ENCODE results near the gene SAMD11.

Gene SAMD11

GRCh38 chr1:916173-917075 lies 7.3 kb upstream of the SAMD11 start:
- DNase-seq (ENCODE audit: low read depth in 2 of 2) = no peak

DNA sequence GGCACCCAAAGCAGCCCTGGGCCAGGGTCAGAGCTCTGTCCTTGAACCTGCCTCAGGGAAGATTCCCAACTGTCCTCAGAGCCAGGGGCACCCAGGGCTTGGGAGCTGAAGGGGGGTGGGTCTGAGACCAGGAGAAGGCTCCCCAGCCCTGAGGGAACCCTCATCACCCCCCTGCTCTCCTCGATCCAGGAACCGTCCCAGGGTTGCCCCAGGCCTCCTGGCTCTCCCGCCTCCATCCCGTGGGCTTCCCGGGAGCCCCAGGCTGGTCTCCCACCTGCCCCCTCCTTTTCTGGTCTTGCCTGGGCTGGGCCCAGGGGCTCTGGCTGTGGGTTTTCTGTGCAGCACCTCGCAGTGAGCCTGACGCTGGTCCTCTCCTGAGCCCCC lies 6.7 kb upstream of the SAMD11 start:
- no peak for DNase-seq (ENCODE audit: low read depth in 2 of 2)

DNA sequence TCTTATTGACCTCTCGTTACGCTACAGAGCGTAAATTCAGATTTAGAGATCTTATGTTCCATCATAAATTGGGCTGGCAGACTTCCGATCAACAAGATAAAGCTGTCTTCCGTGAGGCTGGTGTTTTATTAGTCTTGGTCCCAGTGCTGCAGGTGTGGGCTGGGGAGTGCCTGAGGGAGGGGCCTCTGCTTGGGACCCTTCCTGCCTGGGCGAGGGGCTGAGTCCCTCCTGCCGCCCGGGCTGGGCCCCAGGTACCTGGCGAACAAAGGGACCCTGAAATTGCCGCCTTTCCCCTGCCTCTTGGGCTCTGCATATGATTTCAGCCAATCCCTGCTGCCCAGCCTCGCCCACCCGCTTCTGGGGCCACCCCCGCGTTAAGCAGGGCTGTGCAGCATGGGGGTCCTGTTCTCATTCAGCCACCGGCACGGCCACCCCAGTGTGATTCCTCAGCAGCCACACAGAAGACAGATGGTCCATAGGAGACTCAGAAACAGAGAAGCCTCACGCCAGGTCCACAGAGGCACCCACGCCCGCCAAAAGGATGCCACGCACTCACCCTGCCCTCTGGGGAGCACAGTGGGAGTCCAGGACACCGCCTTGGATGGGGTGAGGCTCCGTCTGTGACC lies 6.1 kb upstream of the SAMD11 start:
- DNase-seq (ENCODE audit: low read depth in 2 of 2) = no peak

- DNase-seq (ENCODE audit: low read depth in 2 of 2) = no peak
These were observed 5.4 kb upstream of the SAMD11 start for GRCh38 chr1:918353-918752.

DNA sequence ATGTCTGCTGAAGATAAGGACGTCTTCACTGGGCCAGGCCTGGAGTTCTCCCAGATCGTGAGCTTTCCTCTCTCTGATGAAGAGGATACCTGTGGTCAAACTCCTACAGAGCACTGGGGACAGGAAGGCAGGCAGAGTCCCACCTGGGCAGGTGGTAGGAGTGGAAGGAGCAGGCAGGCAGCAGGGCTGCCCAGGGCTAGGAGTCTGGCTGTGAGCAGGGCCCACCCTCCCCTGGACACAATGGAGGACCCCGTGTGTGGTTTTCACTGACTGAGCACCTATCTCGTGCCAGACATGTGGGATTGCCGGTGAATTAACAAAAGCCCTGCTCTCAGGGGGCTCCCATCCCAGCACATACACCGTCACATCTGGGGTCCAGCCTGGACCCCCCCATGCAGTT lies 4.9 kb upstream of the SAMD11 start:
- DNase-seq (ENCODE audit: low read depth in 2 of 2) = no peak

- no peak for DNase-seq (ENCODE audit: low read depth in 2 of 2)
These were observed 4.4 kb upstream of the SAMD11 start for GRCh38 chr1:919271-919872.

DNA sequence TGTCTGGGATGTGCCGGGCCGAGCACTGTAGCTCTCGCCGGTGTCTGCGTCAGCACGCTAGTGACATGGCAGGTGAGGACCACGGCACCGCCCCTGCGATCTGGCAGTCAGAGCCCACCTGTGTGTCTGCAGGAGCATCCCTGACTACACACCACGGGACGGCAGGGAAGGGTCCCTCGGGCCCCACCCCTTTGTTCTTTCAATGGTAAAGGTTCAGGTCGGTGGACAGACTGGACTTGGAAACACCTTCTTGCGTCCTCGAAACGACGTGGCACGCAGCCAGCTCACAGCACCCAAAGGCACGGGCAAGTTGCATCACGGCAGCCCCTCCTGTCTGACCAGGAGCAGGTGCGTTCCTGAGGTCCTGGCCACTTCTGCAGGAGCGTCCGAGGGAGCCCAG lies 3.7 kb upstream of the SAMD11 start:
- no peak for DNase-seq (ENCODE audit: low read depth in 2 of 2)

DNA sequence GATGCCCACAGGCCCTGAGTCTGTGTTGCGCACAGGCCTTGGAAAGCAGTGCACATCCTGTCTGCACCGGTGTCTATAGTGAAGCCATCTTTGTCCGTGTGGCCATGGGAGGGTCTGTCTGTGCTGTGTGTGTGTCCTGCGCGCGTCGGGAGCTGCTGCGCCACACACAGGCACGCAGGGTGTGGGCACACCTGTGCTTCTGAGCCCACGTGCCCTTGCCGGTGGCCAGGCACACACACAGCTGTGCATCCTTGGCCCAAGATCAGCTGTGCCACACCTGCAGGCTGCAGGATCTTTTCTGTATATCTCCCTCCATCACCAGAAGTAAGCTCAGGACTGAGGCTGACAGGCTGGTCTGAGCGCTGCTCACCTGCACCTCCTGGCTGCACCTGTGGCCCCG lies 3.2 kb upstream of the SAMD11 start:
- DNase-seq (ENCODE audit: low read depth in 2 of 2) = no peak

DNA sequence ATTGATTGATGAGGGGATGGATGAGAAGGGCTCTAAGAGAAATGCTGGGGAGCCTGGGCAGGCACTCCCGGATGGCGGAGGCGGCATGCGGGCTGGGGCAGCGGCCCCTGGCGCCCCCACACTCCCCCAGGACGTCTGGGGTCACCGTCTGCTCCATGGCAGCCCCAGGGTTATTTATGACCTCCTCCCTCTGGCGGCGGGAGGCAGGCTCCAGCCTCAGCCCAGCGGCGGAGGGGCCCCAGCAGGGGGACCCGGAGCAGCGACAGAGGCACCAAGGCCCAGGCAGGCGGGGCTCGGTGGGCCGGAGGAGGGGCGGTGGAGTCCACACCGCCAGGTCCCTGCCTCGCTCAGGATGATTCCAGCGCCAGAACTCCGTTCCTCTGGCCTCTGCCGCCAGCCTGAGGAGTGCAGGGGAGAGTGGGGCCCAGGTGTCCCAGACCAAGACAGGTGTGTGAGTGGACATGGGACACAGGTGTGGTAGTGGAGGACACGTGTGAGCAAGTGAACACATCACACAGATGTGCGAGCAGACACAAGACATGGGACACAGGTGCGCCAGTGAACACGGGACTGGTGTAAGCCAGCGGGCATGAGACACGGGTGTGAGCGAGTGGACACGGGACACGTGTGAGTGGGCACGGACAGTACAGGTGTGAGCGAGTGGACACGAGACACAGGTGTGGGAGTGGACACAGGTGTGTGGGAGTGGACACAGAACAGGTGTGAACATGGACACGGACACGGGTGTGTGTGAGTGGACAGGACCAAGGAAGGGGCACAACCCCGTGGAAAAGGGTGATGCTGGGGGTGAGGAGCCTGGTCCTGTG lies 2.5 kb upstream of the SAMD11 start:
- no peak for DNase-seq (ENCODE audit: low read depth in 2 of 2)

DNA sequence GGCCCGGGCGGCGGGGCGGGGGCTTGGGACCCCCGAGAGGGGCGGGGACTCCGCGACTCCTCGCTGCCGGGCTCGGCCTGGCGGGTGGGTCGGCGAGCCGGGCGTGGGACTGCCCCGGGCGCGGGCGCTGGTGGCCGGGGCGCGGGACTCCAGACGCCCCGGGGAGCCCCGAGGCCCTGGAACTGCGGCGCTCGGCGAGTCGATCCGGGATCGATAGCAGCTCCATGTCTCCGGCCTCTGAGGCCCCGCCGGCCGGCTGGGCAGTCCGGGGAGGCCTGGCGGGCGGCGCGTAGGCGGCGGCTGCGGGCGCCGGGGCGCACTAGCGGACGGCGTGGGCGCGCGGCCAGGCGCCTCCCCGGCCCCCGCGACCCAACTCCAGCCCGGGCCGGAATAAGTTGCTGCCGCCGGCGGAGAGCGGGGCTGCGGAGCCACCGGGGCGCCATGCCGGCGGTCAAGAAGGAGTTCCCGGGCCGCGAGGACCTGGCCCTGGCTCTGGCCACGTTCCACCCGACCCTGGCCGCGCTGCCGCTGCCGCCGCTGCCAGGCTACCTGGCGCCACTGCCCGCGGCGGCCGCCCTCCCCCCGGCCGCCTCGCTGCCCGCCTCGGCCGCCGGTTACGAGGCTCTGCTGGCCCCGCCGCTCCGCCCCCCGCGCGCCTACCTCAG lies 400 bp downstream of the SAMD11 start:
- no peak for DNase-seq (ENCODE audit: low read depth in 2 of 2)

DNA sequence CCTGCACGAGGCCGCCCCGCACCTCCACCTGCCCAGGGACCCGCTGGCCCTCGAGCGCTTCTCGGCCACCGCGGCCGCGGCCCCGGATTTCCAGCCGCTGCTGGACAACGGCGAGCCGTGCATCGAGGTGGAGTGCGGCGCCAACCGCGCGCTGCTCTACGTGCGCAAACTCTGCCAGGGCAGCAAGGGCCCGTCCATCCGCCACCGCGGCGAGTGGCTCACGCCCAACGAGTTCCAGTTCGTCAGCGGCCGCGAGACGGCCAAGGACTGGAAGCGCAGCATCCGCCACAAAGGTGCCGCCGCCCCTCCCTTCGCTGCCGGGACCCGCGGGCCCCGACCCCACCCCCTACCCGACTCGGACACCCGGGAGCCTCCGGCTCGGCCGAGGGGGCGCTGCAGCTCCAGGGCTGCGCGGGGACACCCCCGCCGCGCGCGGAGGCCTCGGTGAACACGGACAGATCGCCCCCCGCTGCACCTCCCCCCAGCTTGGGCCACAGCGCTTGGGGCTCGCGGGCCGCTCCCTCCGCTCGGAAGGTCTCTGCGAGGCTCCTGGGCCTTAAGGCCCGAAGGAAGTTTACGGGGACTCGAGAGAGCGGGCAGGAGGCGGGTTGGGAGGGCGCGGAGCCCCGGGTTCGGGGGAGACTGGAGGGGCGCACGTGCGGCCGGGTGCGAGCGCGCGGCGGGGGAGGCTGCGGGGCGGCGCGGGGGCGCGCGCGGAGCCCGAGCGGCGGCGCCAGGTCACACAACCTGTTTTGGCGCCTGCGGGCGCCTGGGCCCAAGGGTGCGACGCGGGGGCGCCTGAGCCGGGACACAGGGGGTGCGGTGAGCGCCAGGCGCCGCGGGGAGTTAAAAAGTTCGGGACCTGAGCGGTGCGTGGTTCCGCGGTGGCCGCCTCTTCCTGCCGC lies 1.2 kb downstream of the SAMD11 start:
- no peak for DNase-seq (ENCODE audit: low read depth in 2 of 2)

DNA sequence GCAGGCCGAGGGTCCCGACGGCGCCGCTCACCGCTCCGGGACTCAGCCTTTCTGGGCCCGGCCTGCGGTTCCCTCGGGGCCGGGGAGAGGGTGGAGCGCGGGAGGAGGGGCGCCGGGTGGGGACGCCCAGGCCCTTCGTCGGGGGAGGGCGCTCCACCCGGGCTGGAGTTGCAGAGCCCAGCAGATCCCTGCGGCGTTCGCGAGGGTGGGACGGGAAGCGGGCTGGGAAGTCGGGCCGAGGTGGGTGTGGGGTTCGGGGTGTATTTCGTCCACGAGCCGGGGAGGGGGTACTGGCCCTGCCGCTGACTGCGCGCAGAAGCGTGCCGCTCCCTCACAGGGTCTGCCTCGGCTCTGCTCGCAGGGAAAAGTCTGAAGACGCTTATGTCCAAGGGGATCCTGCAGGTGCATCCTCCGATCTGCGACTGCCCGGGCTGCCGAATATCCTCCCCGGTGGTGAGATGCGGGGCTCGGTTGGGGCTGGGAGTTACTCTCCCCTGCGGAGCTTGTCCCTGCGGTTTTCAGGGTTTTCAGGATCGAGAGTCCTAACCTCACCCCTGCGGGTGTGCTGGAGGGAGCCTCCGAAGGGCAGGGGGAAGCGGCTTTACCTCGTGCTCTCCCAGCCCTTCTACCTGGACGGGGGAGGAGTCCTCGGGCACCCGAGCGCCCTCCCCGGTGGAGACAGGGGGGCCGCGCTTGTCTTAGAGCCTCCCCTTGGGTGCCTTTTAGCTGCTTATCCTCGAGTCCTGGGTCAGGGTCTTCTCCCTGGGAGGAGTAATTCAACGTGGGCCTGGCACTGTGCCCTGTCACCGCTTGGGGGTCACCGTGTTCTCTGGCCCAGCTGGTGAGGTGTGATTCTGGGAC lies 2.1 kb downstream of the SAMD11 start:
- no peak for DNase-seq (ENCODE audit: low read depth in 2 of 2)

GRCh38 chr1:927234-927633 lies 3.5 kb downstream of the SAMD11 start:
- DNase-seq (ENCODE audit: low read depth in 2 of 2) = no peak

DNA sequence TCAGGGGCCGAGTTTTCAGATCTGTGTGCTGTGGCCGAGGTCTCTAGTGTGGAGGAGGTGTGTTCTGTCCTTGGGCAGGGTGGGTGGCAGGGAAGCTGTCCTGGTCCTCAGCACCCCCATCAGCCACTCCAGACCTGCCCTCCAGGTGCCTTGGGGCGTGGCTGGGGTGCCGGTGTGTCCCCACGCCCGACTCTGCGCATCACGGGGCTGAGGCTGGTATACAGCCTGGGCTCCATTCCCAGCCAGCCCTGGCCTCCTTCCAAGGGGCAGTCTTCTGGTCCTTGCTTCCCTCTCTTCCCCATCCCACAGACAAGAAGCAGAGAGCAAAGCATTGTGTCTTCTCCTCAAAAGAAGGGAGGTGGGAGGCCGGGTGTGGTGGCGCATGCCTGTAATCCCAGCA lies 4.0 kb downstream of the SAMD11 start:
- DNase-seq (ENCODE audit: low read depth in 2 of 2) = no peak

DNA sequence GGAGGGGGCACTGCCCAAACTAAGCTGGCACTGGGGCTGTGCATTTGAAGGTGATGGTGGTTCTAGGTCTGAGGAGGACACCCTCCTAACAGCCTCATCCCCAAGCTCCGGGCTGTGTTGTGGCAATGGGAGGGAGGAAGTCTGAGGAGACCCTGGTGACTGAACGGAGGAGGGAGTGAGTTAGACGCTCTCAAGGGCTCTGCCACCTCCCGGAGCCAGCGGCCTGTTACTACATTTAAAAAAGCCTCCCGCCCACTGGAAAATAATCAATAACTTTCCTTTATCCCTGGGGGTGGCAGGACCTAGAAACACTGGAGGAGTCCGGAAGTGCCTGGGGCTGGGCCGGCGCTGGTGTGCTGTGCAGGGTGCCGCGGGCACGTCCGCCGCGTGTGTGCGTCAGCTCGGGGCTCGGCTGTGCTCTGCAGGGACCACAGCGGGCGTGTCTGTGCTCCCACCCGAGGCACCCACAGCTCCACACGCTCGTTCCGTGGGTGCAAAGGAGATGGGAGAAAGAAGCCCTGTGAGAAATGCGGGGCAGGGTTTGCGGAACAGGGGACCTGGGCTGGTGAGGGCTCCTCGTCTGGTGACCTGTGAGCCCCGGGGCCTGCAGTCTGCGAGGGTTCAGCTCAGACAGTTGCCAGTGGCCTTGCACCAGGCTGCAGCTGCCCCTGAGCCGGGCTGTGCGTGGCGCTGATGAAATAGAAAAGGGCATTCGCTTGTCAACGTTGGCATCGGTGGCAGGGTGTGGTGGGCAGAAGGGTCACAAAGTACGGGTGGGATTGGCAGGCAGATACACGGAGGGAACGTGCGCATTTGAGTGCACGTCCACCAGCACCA lies 5.3 kb downstream of the SAMD11 start:
- DNase-seq (ENCODE audit: low read depth in 2 of 2) = no peak

DNA sequence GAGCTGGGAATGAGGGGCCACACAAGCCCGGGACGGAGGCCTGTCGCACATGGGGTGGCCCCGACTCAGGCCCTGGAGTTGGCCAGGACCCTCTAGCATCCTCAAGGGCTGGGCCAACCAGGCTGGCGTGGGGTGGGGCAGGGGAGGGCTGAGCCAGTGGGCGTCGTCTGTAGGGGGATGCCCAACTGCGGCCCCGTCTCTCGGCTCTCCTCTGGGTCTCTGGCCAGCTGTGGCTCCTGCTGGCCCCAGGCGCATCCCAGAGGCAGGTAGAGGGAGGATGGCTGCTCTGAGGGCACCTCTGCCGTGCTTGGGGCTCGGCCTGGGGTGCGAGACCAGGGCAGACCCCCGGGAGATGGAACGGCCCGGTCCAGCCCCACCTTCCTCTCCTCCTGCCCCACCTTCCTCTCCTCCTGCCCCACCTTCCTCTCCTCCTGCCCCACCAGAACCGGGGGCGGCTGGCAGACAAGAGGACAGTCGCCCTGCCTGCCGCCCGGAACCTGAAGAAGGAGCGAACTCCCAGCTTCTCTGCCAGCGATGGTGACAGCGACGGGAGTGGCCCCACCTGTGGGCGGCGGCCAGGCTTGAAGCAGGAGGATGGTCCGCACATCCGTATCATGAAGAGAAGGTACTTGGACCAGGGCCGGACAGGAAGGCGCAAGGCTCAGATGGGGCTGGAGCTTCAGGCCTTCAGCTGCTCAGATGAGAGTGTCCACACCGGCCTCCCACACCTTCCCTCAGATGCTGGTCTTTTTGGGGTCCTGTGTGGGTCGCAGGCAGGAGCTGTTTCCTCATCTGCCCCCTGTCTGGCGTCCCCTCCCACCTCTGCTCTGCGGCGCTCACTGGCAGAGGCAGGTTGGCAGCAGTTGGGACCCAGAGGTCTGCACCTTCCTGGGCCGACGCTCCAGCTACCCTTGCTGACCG lies 6.2 kb downstream of the SAMD11 start:
- no peak for DNase-seq (ENCODE audit: low read depth in 2 of 2)

DNA sequence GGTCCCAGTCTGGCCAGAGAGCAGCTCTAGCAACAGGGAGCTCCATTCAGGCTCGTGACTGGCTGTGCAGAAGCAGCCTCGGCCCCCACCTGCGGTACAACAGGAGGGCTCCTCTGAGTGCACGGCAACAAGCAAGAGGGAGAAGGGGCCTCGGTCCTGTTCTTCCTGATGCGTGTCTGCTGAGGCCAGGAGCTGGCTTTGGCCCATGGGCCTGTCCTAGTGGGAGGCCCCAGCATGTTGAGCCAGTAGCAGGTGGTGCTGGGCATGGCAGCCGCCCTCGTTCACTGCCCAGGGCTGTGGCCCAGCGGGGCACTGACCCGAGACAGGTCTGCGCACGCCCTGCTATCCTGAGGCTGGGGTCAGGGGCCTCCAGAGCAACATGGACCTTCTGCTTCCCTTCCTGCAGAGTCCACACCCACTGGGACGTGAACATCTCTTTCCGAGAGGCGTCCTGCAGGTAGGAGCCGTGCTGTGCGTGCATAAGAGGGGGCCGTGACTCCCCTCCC lies 7.0 kb downstream of the SAMD11 start:
- no peak for DNase-seq (ENCODE audit: low read depth in 2 of 2)
